Left renal pelvis (tissue), 4 donors: ENCODE measurements around the gene OTOS. TPM values are rescaled to one million over a fixed set of nuclear protein-coding genes. Genes with fewer than 3 reads are reported as not detected.

Experiments
- DNase-seq, 4 donors: peaks; one replicate each; pipeline ENCODE4 v3.0.0-alpha.2; 2013; ENCODE audit warnings: low read depth in 4 of 4, low spot score in 3 of 4
- polyA plus RNA-seq, 4 donors: library from polyadenylated mRNA; unstranded; fragments of 120-200 nt; gene quantifications; one replicate each; pipeline ENCODE4 v1.2.1, GENCODE V29; 2013; ENCODE audit not compliant: insufficient read length in 4 of 4

Gene OTOS
- polyA plus RNA-seq, 4 donors: 0.26 to 0.46 (median 0.33) TPM; not detected in 1

- DNase-seq: no peak
Observed at GRCh38 chr2:240138254-240138984, 2.0 kb downstream of the OTOS start.

- DNase-seq: no peak
Observed at GRCh38 chr2:240137596-240138253, 2.7 kb downstream of the OTOS start.

GRCh38 chr2:240136671-240137292, 3.7 kb downstream of the OTOS start:
- no peak for DNase-seq

- peak; percentile 53 to 75 (median 68) for DNase-seq
Observed at GRCh38 chr2:240136013-240136670, 4.3 kb downstream of the OTOS start, which contains the start of gene COPS9. TSS of gene COPS9 (minus strand) at chr2:240136305. CDS start at chr2:240136284, 21 bp downstream.

GRCh38 chr2:240135706-240136012, 4.8 kb downstream of the OTOS start:
- no peak for DNase-seq

- DNase-seq: no peak
Observed at GRCh38 chr2:240134956-240135520, 5.4 kb downstream of the OTOS start.

- DNase-seq: no peak
Observed at GRCh38 chr2:240134466-240134865, 6.0 kb downstream of the OTOS start.

- no peak for DNase-seq
Observed at GRCh38 chr2:240133401-240133800, 7.1 kb downstream of the OTOS start.

- no peak for DNase-seq
Observed at GRCh38 chr2:240132651-240132980, 7.8 kb downstream of the OTOS start.

GRCh38 chr2:240131941-240132650, 8.4 kb downstream of the OTOS start:
- DNase-seq: no peak

- DNase-seq: no peak
Observed at GRCh38 chr2:240131296-240131695, 9.2 kb downstream of the OTOS start.

- DNase-seq: no peak
Observed at GRCh38 chr2:240130393-240131195, 9.9 kb downstream of the OTOS start.

GRCh38 chr2:240129731-240130392, 10.6 kb downstream of the OTOS start:
- DNase-seq: no peak

GRCh38 chr2:240129311-240129710, 11.1 kb downstream of the OTOS start:
- no peak for DNase-seq

- no peak for DNase-seq
Observed at GRCh38 chr2:240128608-240129145, 11.8 kb downstream of the OTOS start.

GRCh38 chr2:240127911-240128607, 12.4 kb downstream of the OTOS start:
- no peak for DNase-seq

- no peak for DNase-seq
Observed at GRCh38 chr2:240127191-240127750, 13.2 kb downstream of the OTOS start.

GRCh38 chr2:240126731-240127130, 13.7 kb downstream of the OTOS start:
- no peak for DNase-seq
